ENCODE measurements around the gene INO80B. TPM values are rescaled to one million over a fixed set of nuclear protein-coding genes. Genes with fewer than 3 reads are reported as not detected.

INO80B gene
- total and polyA plus RNA-seq, 9 of the 15 experiments (the other 6 are each of a cell fraction or from before 2014, with no cell fraction given), result 0.41 to 22.6 (median 9.0) TPM

DNA sequence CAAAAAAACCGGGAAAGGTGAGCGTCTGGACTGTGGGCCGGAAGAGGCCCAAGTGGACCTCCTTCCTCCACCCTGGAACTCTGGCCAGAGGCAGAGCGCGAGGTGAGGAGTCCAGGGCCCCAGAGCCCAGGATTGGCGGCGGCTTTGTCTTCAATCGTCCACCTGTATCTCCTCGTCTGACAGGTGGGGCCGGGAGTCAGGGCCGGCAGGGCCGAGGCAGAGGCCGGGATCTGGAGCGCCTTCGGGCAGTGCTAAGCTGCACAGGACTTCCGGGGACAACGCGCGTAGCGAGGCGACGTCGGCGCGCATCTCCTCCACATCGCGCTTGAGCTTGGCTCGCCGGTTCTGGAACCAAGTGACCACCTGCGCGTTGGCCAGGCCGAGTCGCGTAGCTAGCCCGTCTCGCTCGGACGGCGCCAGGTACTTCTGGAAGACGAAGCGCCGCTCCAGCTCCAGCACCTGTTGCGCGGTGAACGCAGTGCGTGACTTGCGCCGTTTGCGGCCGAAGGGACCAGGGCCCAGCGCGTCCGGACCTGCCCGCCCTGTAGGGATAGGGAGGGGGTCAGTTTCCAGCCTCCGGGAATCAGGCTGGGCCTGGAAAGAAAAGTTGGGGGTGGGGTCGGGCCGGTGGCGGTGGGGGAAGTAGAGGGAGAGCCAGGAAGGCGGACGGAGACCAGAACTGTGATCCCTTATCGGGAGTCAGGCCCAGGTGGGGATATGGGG lies 43.1 kb downstream of the INO80B start:
- Histone ChIP-seq H2AFZ (ENCODE audit: low read depth, low read length) (no peak overlapping the region), H3K79me2 (ENCODE audit: control insufficient read depth, insufficient read depth, low read length) (peaks cover 5% of the 10 kb centered on the region; the same call in 1 of the 3 replicates), H3K4me1 (replicated peaks in 1 of 2; ENCODE audit: control insufficient read depth in 2 of 2, insufficient read depth in 2 of 2, low read length in 2 of 2) (peaks cover 11 to 39% of the 10 kb centered on the region in 2 experiments; a peak in 4 of 5 replicates), H3K9ac (ENCODE audit: insufficient read depth in 1 of 2, low read depth in 2 of 2, low read length in 2 of 2) (no peak overlapping the region), H3K9me3 (replicated peaks; ENCODE audit: control insufficient read depth, insufficient read depth, low read depth, low read length) (no peaks in the 10 kb centered on the region), H3K4me3 (no peak overlapping the region), H3K9me1 (ENCODE audit: control insufficient read depth, insufficient read depth, low read length) (no peaks in the 10 kb centered on the region), H4K20me1 (replicated peaks; ENCODE audit: control insufficient read depth, insufficient read depth, low read length) (no peaks in the 10 kb centered on the region), H3K27me3 (ENCODE audit: control insufficient read depth in 2 of 2, insufficient read depth in 2 of 2, low read length in 2 of 2) (no peaks in the 10 kb centered on the region), H3K4me2 (ENCODE audit: insufficient read depth, low read length) (no peak overlapping the region), H3K36me3 (ENCODE audit: control insufficient read depth, insufficient read depth, low read length) (peaks cover 15% of the 10 kb centered on the region; the same call in 2 of the 3 replicates), H3K27ac (ENCODE audit: extremely low read depth, low read depth, low read length) (no peak overlapping the region)
- intact Hi-C loops (cut with micrococcal nuclease), result no loop called here
- DNase-seq (ENCODE audit: extremely low read depth in 1 of 4, low spot score in 3 of 4) (no peak), FAIRE-seq (no peak), ATAC-seq (no peak)
- ChIA-PET POLR2A (no interaction called here), CTCF (ENCODE audit: low intra/inter-chr PET ratio) (no interaction called here)
- in situ Hi-C loops (cut with MboI), result no loop called here
- 95% methylated on average over 23 of the region's 61 CpGs for WGBS (ENCODE audit: insufficient coverage, low coverage, missing lambda C conversion rate)
- TF ChIP-seq SIN3B (IDR thresholded peaks at IDR 0.05; ENCODE audit: low read depth) (no peak), CC2D1A (IDR thresholded peaks at IDR 0.05) (no peak), SNIP1 (IDR thresholded peaks at IDR 0.05; ENCODE audit: low read depth) (no peak), POLR2A (conservative IDR thresholded peaks at IDR 0.05) (0 out of 2 replicates have a peak, but pooled peaks have one; percentile 36), GTF2A2 (tag; IDR thresholded peaks at IDR 0.05) (no peak), HNRNPK (IDR thresholded peaks at IDR 0.05; ENCODE audit: low read depth, low read length, poor library complexity, severe bottlenecking) (no peak), ZBTB33 (CRISPR knock-in tag; IDR thresholded peaks at IDR 0.05) (peak; percentile 67), NR1H2 (CRISPR knock-in tag; IDR thresholded peaks at IDR 0.05) (no peak), CREB3 (tag; conservative IDR thresholded peaks at IDR 0.05; ENCODE audit: low read depth) (no peak), FOXA3 (CRISPR knock-in tag; conservative IDR thresholded peaks at IDR 0.05 in 1 of 2, IDR thresholded peaks at IDR 0.05 in 1 of 2) (no peak), FIP1L1 (IDR thresholded peaks at IDR 0.05; ENCODE audit: low read depth, low read length, poor library complexity, severe bottlenecking) (no peak), RUNX1 (IDR thresholded peaks at IDR 0.05; ENCODE audit: low read depth) (no peak), SMAD3 (CRISPR knock-in tag; conservative IDR thresholded peaks at IDR 0.05) (no peak), IFI16 (CRISPR knock-in tag; IDR thresholded peaks at IDR 0.05) (no peak), RBFOX2 (IDR thresholded peaks at IDR 0.05; ENCODE audit: low read depth, low read length) (peak; percentile 40), POLR2G (IDR thresholded peaks at IDR 0.05; ENCODE audit: low read depth, low read length) (peak; percentile 73), TAF15 (IDR thresholded peaks at IDR 0.05; ENCODE audit: low read depth, low read length) (peak; percentile 67; the same call in 1 of the 2 replicates)
- TF ChIP-seq, protein P1, sequence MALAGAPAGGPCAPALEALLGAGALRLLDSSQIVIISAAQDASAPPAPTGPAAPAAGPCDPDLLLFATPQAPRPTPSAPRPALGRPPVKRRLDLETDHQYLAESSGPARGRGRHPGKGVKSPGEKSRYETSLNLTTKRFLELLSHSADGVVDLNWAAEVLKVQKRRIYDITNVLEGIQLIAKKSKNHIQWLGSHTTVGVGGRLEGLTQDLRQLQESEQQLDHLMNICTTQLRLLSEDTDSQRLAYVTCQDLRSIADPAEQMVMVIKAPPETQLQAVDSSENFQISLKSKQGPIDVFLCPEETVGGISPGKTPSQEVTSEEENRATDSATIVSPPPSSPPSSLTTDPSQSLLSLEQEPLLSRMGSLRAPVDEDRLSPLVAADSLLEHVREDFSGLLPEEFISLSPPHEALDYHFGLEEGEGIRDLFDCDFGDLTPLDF (CRISPR knock-in tag; IDR thresholded peaks at IDR 0.05), result no peak
- no TSS peak for BruUV-seq (replicated peaks)

All from K562 (cell line).